Endothelial cell (in vitro differentiated cells): Measurements from ENCODE around the gene CDCP1. TPM values are rescaled to one million over a fixed set of nuclear protein-coding genes. Genes with fewer than 3 reads are reported as not detected.

ENCODE experiments used
- DNase-seq: peaks from one replicate; pipeline ENCODE4 v3.0.0; 2021; ENCODE audit warnings: low spot score
- H3K27ac Mint-ChIP-seq: one replicate; pipeline ENCODE4 v1.8.0; 2021; ENCODE audit warnings: mixed read lengths, inconsistent platforms; ENCODE audit not compliant: unreplicated experiment
- H3K27me3 Mint-ChIP-seq: one replicate; pipeline ENCODE4 v1.8.0; 2021; ENCODE audit warnings: mild to moderate bottlenecking, moderate library complexity, mixed read lengths, inconsistent platforms; ENCODE audit not compliant: unreplicated experiment
- H3K36me3 Mint-ChIP-seq: one replicate; pipeline ENCODE4 v1.8.0; 2021; ENCODE audit warnings: mild to moderate bottlenecking, low read depth, mixed read lengths, inconsistent platforms; ENCODE audit not compliant: unreplicated experiment
- H3K4me1 Mint-ChIP-seq: one replicate; pipeline ENCODE4 v1.8.0; 2021; ENCODE audit warnings: mild to moderate bottlenecking, mixed read lengths, inconsistent platforms; ENCODE audit not compliant: unreplicated experiment
- H3K4me3 Mint-ChIP-seq: one replicate; pipeline ENCODE4 v1.8.0; 2021; ENCODE audit warnings: mild to moderate bottlenecking, mixed read lengths, inconsistent platforms; ENCODE audit not compliant: unreplicated experiment
- H3K9me3 Mint-ChIP-seq: one replicate; pipeline ENCODE4 v1.8.0; 2021; ENCODE audit warnings: mixed read lengths, inconsistent platforms; ENCODE audit not compliant: unreplicated experiment
- total RNA-seq: library from RNA; stranded (reverse); fragmentation: NEBNext Ultra II Directional; extraction: Animal tissue kit (Norgen Biotek cat#: 25700); gene quantifications from one replicate; pipeline ENCODE4 v1.2.1, GENCODE V29; 2021; ENCODE audit not compliant: unreplicated experiment
- TF ChIP-seq, protein P1 (sequence below): fragments of 200-600 bp; sonication (generic); IDR thresholded peaks from one replicate; pipeline ENCODE4 v1.5.0; 2021; ENCODE audit warnings: antibody characterized with exemption; ENCODE audit not compliant: unreplicated experiment

The CDCP1 gene
- total RNA-seq, 1 donor from 2014 or later, result 0.26 TPM

- H3K4me1 Mint-ChIP-seq, result no peaks in the 10 kb centered on the region
- H3K27me3 Mint-ChIP-seq, result no peaks in the 10 kb centered on the region
- H3K36me3 Mint-ChIP-seq, result no peaks in the 10 kb centered on the region
- DNase-seq, result no peak
- no peaks in the 10 kb centered on the region for H3K9me3 Mint-ChIP-seq
- H3K27ac Mint-ChIP-seq, result no peak overlapping the region
- H3K4me3 Mint-ChIP-seq, result no peak overlapping the region
- TF ChIP-seq, protein P1, sequence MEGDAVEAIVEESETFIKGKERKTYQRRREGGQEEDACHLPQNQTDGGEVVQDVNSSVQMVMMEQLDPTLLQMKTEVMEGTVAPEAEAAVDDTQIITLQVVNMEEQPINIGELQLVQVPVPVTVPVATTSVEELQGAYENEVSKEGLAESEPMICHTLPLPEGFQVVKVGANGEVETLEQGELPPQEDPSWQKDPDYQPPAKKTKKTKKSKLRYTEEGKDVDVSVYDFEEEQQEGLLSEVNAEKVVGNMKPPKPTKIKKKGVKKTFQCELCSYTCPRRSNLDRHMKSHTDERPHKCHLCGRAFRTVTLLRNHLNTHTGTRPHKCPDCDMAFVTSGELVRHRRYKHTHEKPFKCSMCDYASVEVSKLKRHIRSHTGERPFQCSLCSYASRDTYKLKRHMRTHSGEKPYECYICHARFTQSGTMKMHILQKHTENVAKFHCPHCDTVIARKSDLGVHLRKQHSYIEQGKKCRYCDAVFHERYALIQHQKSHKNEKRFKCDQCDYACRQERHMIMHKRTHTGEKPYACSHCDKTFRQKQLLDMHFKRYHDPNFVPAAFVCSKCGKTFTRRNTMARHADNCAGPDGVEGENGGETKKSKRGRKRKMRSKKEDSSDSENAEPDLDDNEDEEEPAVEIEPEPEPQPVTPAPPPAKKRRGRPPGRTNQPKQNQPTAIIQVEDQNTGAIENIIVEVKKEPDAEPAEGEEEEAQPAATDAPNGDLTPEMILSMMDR, result no peak
Observed at GRCh38 chr3:45179163-45179562, 33.0 kb upstream of the CDCP1 start.

DNA sequence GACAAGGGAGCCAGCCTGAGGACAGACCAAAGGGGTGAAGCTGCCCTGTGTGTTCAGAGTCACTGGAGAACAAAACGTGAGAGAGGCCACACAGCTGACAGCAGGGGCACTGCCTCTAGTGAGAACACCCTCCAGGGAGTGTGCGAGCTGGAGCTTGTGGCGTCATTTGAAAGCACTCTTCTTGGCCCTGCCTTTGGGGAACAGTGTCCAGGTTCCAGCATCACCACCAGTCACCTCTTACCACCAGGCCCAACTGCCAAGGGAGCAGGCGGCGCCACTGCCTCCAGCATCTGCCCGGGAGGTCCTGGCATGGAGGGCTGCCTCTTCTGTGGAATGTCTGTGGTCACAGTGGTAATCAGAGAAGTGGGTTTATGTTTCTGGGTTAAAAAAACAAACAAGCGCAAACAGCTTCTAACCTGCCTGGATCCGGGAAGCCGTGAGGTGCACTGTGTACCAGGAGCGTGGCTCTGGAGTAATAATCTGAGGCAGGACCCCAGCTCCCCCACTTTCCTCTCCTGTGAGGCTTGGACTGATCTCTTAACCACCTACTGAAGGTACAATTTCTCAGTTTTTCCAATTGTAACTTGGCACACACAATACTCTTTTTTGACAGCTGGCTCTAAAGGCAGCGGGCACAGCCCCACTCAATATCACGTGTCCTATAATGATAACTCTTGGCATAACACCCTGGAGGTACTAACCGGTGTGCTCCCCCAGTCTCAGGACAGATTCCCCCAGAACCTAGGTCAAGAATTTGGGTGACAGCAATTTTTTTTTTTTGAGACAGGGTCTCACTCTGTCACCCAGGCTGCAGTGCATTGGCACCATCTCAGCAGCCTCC is 32.2 kb upstream of the CDCP1 start:
- no peaks in the 10 kb centered on the region for H3K27me3 Mint-ChIP-seq
- H3K36me3 Mint-ChIP-seq, result no peaks in the 10 kb centered on the region
- no peak overlapping the region for H3K27ac Mint-ChIP-seq
- DNase-seq, result no peak
- TF ChIP-seq, protein P1, result no peak
- H3K9me3 Mint-ChIP-seq, result no peaks in the 10 kb centered on the region
- H3K4me3 Mint-ChIP-seq, result no peak overlapping the region
- no peaks in the 10 kb centered on the region for H3K4me1 Mint-ChIP-seq

DNA sequence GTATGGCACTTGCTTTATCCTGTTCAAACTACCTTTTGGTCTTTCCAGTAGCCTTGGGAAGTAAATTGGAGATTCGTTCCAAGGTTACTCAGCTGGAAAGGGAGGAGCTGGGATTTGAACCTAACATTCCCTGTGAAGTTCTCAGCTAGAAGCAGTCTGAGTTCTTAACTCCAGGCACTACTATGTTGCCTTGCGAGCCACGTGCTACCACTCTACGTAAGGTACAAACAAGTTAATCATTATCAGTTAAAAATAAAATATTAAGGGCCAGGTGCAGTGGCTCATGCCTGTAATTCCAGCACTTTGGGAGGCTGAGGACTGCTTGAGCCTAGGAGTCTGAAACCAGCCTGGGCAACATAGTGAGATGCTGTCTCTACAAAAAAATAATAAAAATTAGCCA is 30.7 kb upstream of the CDCP1 start:
- no peaks in the 10 kb centered on the region for H3K27me3 Mint-ChIP-seq
- H3K4me3 Mint-ChIP-seq, result no peak overlapping the region
- H3K36me3 Mint-ChIP-seq, result no peaks in the 10 kb centered on the region
- TF ChIP-seq, protein P1, result no peak
- no peak for DNase-seq
- H3K9me3 Mint-ChIP-seq, result no peaks in the 10 kb centered on the region
- no peaks in the 10 kb centered on the region for H3K4me1 Mint-ChIP-seq
- no peak overlapping the region for H3K27ac Mint-ChIP-seq

GRCh38 chr3:45174234-45174633 is 28.1 kb upstream of the CDCP1 start:
- no peaks in the 10 kb centered on the region for H3K4me1 Mint-ChIP-seq
- no peaks in the 10 kb centered on the region for H3K9me3 Mint-ChIP-seq
- no peak overlapping the region for H3K4me3 Mint-ChIP-seq
- no peak overlapping the region for H3K27ac Mint-ChIP-seq
- DNase-seq, result no peak
- H3K27me3 Mint-ChIP-seq, result peaks cover 1% of the 10 kb centered on the region
- no peaks in the 10 kb centered on the region for H3K36me3 Mint-ChIP-seq
- TF ChIP-seq, protein P1, result no peak

GRCh38 chr3:45173776-45174175 is 27.6 kb upstream of the CDCP1 start:
- TF ChIP-seq, protein P1, result no peak
- Mint-ChIP-seq H3K4me1 (no peaks in the 10 kb centered on the region), H3K27me3 (peaks cover 1% of the 10 kb centered on the region), H3K27ac (no peak overlapping the region), H3K9me3 (no peaks in the 10 kb centered on the region), H3K4me3 (no peak overlapping the region), H3K36me3 (no peaks in the 10 kb centered on the region)
- no peak for DNase-seq
